ENCODE data around the gene SYNE1.

Gene SYNE1

GRCh38 chr6:152295346-152295745 lies 341.8 kb downstream of the SYNE1 start:
- H3K27ac Mint-ChIP-seq = no peak overlapping the region
- no peaks in the 10 kb centered on the region for H3K9me3 Mint-ChIP-seq
- H3K4me3 Mint-ChIP-seq = no peak overlapping the region
- peaks cover 22% of the 10 kb centered on the region for H3K4me1 Mint-ChIP-seq (ENCODE audit: low read depth)
- H3K36me3 Mint-ChIP-seq (ENCODE audit: low read depth) = peaks cover 36% of the 10 kb centered on the region
- no peaks in the 10 kb centered on the region for H3K27me3 Mint-ChIP-seq (ENCODE audit: low read depth)

GRCh38 chr6:152293404-152293803 lies 343.8 kb downstream of the SYNE1 start:
- Mint-ChIP-seq H3K9me3 (no peaks in the 10 kb centered on the region), H3K4me3 (no peak overlapping the region), H3K36me3 (ENCODE audit: low read depth) (peaks cover 32% of the 10 kb centered on the region), H3K4me1 (ENCODE audit: low read depth) (peaks cover 10% of the 10 kb centered on the region), H3K27ac (no peak overlapping the region), H3K27me3 (ENCODE audit: low read depth) (no peaks in the 10 kb centered on the region)

GRCh38 chr6:152292555-152292954 lies 344.6 kb downstream of the SYNE1 start:
- Mint-ChIP-seq H3K4me1 (ENCODE audit: low read depth) (peaks cover 7% of the 10 kb centered on the region), H3K27ac (no peak overlapping the region), H3K36me3 (ENCODE audit: low read depth) (peaks cover 32% of the 10 kb centered on the region)

GRCh38 chr6:152290693-152291092 lies 346.5 kb downstream of the SYNE1 start:
- no peak overlapping the region for H3K27ac Mint-ChIP-seq
- no peak overlapping the region for H3K4me3 Mint-ChIP-seq
- H3K9me3 Mint-ChIP-seq = no peaks in the 10 kb centered on the region
- no peaks in the 10 kb centered on the region for H3K4me1 Mint-ChIP-seq (ENCODE audit: low read depth)
- peaks cover 28% of the 10 kb centered on the region for H3K36me3 Mint-ChIP-seq (ENCODE audit: low read depth)
- H3K27me3 Mint-ChIP-seq (ENCODE audit: low read depth) = no peaks in the 10 kb centered on the region

More at GRCh38 chr6:152292555-152292954, 344.6 kb downstream of the SYNE1 start:
- Mint-ChIP-seq H3K4me3 (no peak overlapping the region), H3K27me3 (ENCODE audit: low read depth) (no peaks in the 10 kb centered on the region), H3K9me3 (no peaks in the 10 kb centered on the region)

- Mint-ChIP-seq H3K27ac (no peak overlapping the region), H3K4me3 (no peak overlapping the region), H3K36me3 (ENCODE audit: low read depth) (peaks cover 21% of the 10 kb centered on the region), H3K27me3 (ENCODE audit: low read depth) (no peaks in the 10 kb centered on the region), H3K4me1 (ENCODE audit: low read depth) (no peaks in the 10 kb centered on the region), H3K9me3 (no peaks in the 10 kb centered on the region)
Measured at GRCh38 chr6:152277826-152278329, 359.3 kb downstream of the SYNE1 start.

GRCh38 chr6:152273638-152274037 lies 363.5 kb downstream of the SYNE1 start:
- Mint-ChIP-seq H3K27ac (no peak overlapping the region), H3K27me3 (ENCODE audit: low read depth) (no peaks in the 10 kb centered on the region), H3K9me3 (no peaks in the 10 kb centered on the region), H3K4me3 (no peak overlapping the region), H3K36me3 (ENCODE audit: low read depth) (peaks cover 26% of the 10 kb centered on the region), H3K4me1 (ENCODE audit: low read depth) (peaks cover 5% of the 10 kb centered on the region)

GRCh38 chr6:152273002-152273401 lies 364.2 kb downstream of the SYNE1 start:
- no peak overlapping the region for H3K27ac Mint-ChIP-seq
- H3K4me1 Mint-ChIP-seq (ENCODE audit: low read depth) = peaks cover 7% of the 10 kb centered on the region
- peaks cover 24% of the 10 kb centered on the region for H3K36me3 Mint-ChIP-seq (ENCODE audit: low read depth)
- no peak overlapping the region for H3K4me3 Mint-ChIP-seq
- H3K9me3 Mint-ChIP-seq = no peaks in the 10 kb centered on the region
- H3K27me3 Mint-ChIP-seq (ENCODE audit: low read depth) = no peaks in the 10 kb centered on the region

- peaks cover 21% of the 10 kb centered on the region for H3K36me3 Mint-ChIP-seq (ENCODE audit: low read depth)
- no peak overlapping the region for H3K4me3 Mint-ChIP-seq
- H3K27ac Mint-ChIP-seq = no peak overlapping the region
- no peaks in the 10 kb centered on the region for H3K27me3 Mint-ChIP-seq (ENCODE audit: low read depth)
- peaks cover 7% of the 10 kb centered on the region for H3K4me1 Mint-ChIP-seq (ENCODE audit: low read depth)
- no peaks in the 10 kb centered on the region for H3K9me3 Mint-ChIP-seq
Measured at GRCh38 chr6:152272486-152272885, 364.7 kb downstream of the SYNE1 start.

GRCh38 chr6:152271776-152272464 lies 365.2 kb downstream of the SYNE1 start:
- no peaks in the 10 kb centered on the region for H3K9me3 Mint-ChIP-seq
- peaks cover 7% of the 10 kb centered on the region for H3K4me1 Mint-ChIP-seq (ENCODE audit: low read depth)
- H3K36me3 Mint-ChIP-seq (ENCODE audit: low read depth) = peaks cover 24% of the 10 kb centered on the region
- H3K4me3 Mint-ChIP-seq = no peak overlapping the region
- H3K27ac Mint-ChIP-seq = peak overlapping the region; percentile 3
- no peaks in the 10 kb centered on the region for H3K27me3 Mint-ChIP-seq (ENCODE audit: low read depth)

- H3K4me1 Mint-ChIP-seq (ENCODE audit: low read depth) = peaks cover 7% of the 10 kb centered on the region
- H3K9me3 Mint-ChIP-seq = no peaks in the 10 kb centered on the region
- H3K27me3 Mint-ChIP-seq (ENCODE audit: low read depth) = no peaks in the 10 kb centered on the region
- H3K4me3 Mint-ChIP-seq = no peak overlapping the region
- H3K27ac Mint-ChIP-seq = no peak overlapping the region
- H3K36me3 Mint-ChIP-seq (ENCODE audit: low read depth) = peaks cover 24% of the 10 kb centered on the region
Measured at GRCh38 chr6:152270301-152270925, 366.7 kb downstream of the SYNE1 start.

- Mint-ChIP-seq H3K27ac (no peak overlapping the region), H3K27me3 (ENCODE audit: low read depth) (no peaks in the 10 kb centered on the region), H3K36me3 (ENCODE audit: low read depth) (peaks cover 23% of the 10 kb centered on the region), H3K4me1 (ENCODE audit: low read depth) (peaks cover 7% of the 10 kb centered on the region), H3K4me3 (no peak overlapping the region), H3K9me3 (no peaks in the 10 kb centered on the region)
Measured at GRCh38 chr6:152268846-152269442, 368.2 kb downstream of the SYNE1 start.

GRCh38 chr6:152267967-152268845 lies 369.0 kb downstream of the SYNE1 start:
- Mint-ChIP-seq H3K9me3 (peaks cover 7% of the 10 kb centered on the region), H3K36me3 (ENCODE audit: low read depth) (peaks cover 29% of the 10 kb centered on the region), H3K27ac (no peak overlapping the region), H3K4me3 (no peak overlapping the region), H3K27me3 (ENCODE audit: low read depth) (no peaks in the 10 kb centered on the region), H3K4me1 (ENCODE audit: low read depth) (peaks cover 7% of the 10 kb centered on the region)

- Mint-ChIP-seq H3K4me3 (no peak overlapping the region), H3K27me3 (ENCODE audit: low read depth) (no peaks in the 10 kb centered on the region), H3K9me3 (peaks cover 19% of the 10 kb centered on the region), H3K27ac (no peak overlapping the region), H3K36me3 (ENCODE audit: low read depth) (peaks cover 45% of the 10 kb centered on the region), H3K4me1 (ENCODE audit: low read depth) (peaks cover 4% of the 10 kb centered on the region)
Measured at GRCh38 chr6:152265651-152266050, 371.5 kb downstream of the SYNE1 start.

- peaks cover 19% of the 10 kb centered on the region for H3K9me3 Mint-ChIP-seq
- H3K27me3 Mint-ChIP-seq (ENCODE audit: low read depth) = no peaks in the 10 kb centered on the region
- no peak overlapping the region for H3K4me3 Mint-ChIP-seq
- H3K36me3 Mint-ChIP-seq (ENCODE audit: low read depth) = peaks cover 53% of the 10 kb centered on the region
- H3K4me1 Mint-ChIP-seq (ENCODE audit: low read depth) = peaks cover 3% of the 10 kb centered on the region
- no peak overlapping the region for H3K27ac Mint-ChIP-seq
Measured at GRCh38 chr6:152263582-152263981, 373.6 kb downstream of the SYNE1 start.

Data from T-helper 1 cell treated with Interleukin-12 subunit alpha and Interleukin-12 subunit beta and Interleukin-4 antibody, amounts not matched to agents 30 μg/mL and 1 μg/mL, for 36 hours (primary cell).